Stimulated activated CD4-positive, alpha-beta T cell treated with anti-CD3 and anti-CD28 coated beads, Interleukin-1b, Interleukin-23, amount 100 ng/mL, for 1 hour (primary cell): ENCODE data around the gene SFPQ.
"Not testable (repeated sequence)": the region's sequence is repeated elsewhere in the genome, so short reads cannot be mapped to it uniquely, and the experiment has no call there.

Source experiments
- DNase-seq, 2 donors: peaks; one replicate each; pipeline ENCODE4 v3.0.0-alpha.2; 2020; ENCODE audit warnings: low read depth in 2 of 2

The SFPQ gene

GRCh38 chr1:35188578-35189392 is 4.2 kb downstream of the SFPQ start:
- no peak for DNase-seq

- DNase-seq: no peak
Observed at GRCh38 chr1:35187816-35188342, 5.1 kb downstream of the SFPQ start.

- no peak for DNase-seq
Observed at GRCh38 chr1:35186239-35186638, 6.7 kb downstream of the SFPQ start.

GRCh38 chr1:35185200-35185599 is 7.7 kb downstream of the SFPQ start:
- no peak for DNase-seq

- no peak for DNase-seq
Observed at GRCh38 chr1:35184495-35185199, 8.3 kb downstream of the SFPQ start.

GRCh38 chr1:35181790-35182455 is 11.0 kb downstream of the SFPQ start:
- DNase-seq: no peak

- no peak for DNase-seq
Observed at GRCh38 chr1:35180776-35181374, 12.1 kb downstream of the SFPQ start.

- DNase-seq: no peak
Observed at GRCh38 chr1:35179908-35180307, 13.0 kb downstream of the SFPQ start.

- DNase-seq: no peak
Observed at GRCh38 chr1:35178874-35179380, 14.0 kb downstream of the SFPQ start.

- no peak for DNase-seq
Observed at GRCh38 chr1:35178295-35178695, 14.7 kb downstream of the SFPQ start.

- DNase-seq: no peak
Observed at GRCh38 chr1:35177237-35177786, 15.6 kb downstream of the SFPQ start.

- no peak for DNase-seq
Observed at GRCh38 chr1:35175602-35176001, 17.3 kb downstream of the SFPQ start.

- DNase-seq: no peak
Observed at GRCh38 chr1:35175098-35175576, 17.8 kb downstream of the SFPQ start.

GRCh38 chr1:35173909-35174540 is 18.9 kb downstream of the SFPQ start:
- DNase-seq: no peak

- no peak for DNase-seq
Observed at GRCh38 chr1:35173491-35173890, 19.5 kb downstream of the SFPQ start.

GRCh38 chr1:35172022-35172421 is 20.9 kb downstream of the SFPQ start:
- no peak for DNase-seq

GRCh38 chr1:35171579-35171978 is 21.4 kb downstream of the SFPQ start:
- DNase-seq: no peak

GRCh38 chr1:35164893-35165292 is 28.1 kb downstream of the SFPQ start:
- DNase-seq: no peak

- no peak for DNase-seq
Observed at GRCh38 chr1:35151220-35151619, 41.7 kb downstream of the SFPQ start.

GRCh38 chr1:35145892-35146549 is 46.9 kb downstream of the SFPQ start:
- not testable (repeated sequence) for DNase-seq
